ENCODE data around the gene PCDHA9.

The PCDHA9 gene

DNA sequence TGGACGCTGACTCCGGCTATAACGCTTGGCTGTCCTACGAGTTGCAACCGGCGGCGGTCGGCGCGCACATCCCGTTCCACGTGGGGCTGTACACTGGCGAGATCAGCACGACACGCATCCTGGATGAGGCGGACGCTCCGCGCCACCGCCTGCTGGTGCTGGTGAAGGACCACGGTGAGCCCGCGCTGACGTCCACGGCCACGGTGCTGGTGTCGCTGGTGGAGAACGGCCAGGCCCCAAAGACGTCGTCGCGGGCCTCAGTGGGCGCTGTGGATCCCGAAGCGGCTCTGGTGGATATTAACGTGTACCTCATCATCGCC, 29.0 kb downstream of the PCDHA9 start:
- DNase-seq, result no peak

DNA sequence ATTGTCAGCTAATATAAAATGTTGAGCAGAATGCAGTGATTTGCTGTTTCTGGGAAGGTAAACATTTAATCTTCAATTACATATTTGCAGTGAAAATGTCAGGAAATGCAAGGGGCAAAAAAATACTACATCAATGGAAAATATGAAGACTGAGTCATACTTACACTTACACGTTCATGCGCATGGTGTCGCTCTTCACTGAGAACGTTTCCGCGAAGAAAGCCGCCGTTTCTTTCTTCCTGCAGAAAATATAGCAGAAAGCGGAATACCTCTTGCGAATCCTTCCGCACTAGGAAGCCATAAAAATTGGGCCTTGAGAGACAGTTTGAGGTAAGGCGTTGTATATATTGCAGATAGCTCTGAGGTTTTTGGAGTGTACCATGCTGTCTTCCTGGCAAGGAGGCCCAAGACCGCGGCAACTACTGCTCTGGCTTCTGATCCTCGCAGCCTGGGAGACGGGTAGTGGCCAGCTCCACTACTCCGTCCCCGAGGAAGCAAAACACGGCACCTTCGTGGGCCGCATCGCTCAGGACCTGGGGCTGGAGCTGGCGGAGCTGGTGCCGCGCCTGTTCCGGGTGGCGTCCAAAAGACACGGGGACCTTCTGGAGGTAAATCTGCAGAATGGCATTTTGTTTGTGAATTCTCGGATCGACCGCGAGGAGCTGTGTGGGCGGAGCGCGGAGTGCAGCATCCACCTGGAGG, 33.9 kb downstream of the PCDHA9 start, which contains the start of gene PCDHA13:
Gene PCDHA13, plus strand, starts transcription at position 236 of the 702 bp plus-strand sequence. Its CDS starts 145 bp downstream, at position 381.
- DNase-seq, result no peak

DNA sequence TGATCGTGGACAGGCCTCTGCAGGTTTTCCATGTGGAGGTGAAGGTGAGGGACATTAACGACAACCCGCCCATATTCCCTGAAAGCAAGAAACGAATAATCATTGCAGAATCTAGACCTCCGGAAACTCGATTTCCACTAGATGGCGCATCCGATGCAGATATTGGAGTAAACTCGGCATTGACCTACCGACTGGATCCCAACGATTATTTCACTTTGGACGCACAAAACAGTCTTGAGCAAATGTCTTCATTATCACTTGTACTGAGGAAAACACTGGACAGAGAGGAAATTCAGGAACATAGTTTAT, 34.4 kb downstream of the PCDHA9 start:
- DNase-seq, result no peak

DNA sequence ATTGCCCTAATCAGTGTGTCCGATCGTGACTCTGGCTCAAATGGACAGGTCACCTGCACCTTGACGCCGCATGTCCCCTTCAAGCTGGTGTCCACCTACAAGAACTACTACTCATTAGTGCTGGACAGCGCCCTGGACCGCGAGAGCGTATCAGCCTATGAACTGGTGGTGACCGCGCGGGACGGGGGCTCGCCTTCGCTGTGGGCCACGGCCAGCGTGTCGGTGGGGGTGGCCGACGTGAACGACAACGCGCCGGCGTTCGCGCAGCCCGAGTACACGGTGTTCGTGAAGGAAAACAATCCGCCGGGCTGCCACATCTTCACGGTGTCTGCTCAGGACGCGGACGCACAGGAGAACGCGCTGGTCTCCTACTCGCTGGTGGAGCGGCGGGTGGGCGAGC, 35.2 kb downstream of the PCDHA9 start:
- no peak for DNase-seq

DNA sequence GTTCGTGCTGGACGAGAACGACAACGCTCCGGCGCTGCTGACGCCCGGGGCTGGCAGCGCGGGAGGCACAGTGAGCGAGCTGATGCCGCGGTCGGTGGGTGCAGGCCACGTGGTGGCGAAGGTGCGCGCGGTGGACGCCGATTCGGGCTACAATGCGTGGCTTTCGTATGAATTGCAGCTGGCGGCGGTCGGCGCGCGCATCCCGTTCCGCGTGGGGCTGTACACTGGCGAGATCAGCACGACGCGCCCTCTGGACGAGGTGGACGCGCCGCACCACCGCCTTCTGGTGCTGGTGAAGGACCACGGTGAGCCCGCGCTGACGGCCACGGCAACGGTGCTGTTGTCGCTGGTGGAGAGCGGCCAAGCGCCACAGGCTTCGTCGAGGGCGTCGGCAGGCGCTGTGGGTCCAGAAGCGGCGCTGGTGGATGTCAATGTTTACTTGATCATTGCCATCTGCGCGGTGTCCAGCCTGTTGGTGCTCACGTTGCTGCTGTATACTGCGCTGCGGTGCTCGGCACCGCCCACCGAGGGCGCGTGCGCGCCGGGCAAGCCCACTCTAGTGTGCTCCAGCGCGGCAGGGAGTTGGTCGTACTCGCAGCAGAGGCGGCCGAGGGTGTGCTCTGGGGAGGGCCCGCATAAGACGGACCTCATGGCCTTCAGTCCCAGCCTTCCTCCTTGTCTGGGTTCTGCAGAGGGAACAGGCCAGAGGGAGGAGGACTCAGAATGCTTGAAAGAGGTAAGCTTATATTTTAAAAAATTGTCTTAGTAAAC, 35.9 kb downstream of the PCDHA9 start:
- DNase-seq, result no peak

Measured in CD4-positive, alpha-beta T cell treated with Interleukin-6 for 4 hours (primary cell).